ENCODE results near the gene MAN2B1. TPM values are rescaled to one million over a fixed set of nuclear protein-coding genes. Genes with fewer than 3 reads are reported as not detected.
"Not testable (repeated sequence)": the region's sequence is repeated elsewhere in the genome, so short reads cannot be mapped to it uniquely, and the experiment has no call there.

The MAN2B1 gene
- total RNA-seq, 4 donors from 2014 or later, result 63.8 to 104 (median 74.6) TPM

DNA sequence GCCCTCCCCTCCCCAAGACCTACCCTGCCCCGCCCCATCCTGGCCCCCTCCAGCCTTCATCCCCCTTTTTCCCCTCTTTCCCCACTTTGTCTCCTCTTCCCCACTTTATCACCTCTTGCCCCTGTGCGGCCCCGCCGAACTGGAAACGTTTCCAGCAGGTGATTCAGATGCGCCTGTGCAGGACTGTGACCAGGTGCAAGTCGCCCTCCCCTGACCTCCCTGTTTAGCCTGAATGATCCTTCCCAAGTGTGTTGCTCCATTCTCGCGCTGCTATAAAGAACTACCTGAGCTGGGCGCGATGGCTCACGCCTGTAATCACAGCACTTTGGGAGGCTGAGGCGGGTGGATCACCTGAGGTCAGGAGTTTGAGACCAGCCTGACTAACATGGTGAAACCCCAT is 29.9 kb downstream of the MAN2B1 start:
- ATAC-seq (ENCODE audit: low FRiP score), result no peak
- TF ChIP-seq CTCF (IDR thresholded peaks at IDR 0.05), result no peak
- no peak for DNase-seq (ENCODE audit: low spot score)

DNA sequence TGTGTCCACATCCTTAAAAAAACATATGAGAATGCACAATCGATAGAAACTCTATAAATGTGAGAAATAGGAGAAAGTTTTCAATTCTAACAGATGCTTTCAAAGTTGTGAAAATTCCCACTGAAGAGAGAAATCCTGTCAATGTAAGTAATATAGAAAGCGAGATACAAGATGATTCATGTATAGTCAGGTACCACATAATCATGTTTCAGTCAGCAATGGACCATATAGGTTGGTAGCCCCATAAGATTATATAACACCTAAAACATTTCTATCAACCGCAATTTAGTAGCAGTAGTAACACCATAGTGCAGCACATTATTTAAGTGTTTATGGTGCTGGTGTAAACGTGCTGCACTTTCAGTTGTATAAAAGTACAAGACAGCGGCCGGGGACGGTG is 37.3 kb downstream of the MAN2B1 start:
- TF ChIP-seq CTCF (IDR thresholded peaks at IDR 0.05), result no peak
- DNase-seq (ENCODE audit: low spot score) (no peak), ATAC-seq (ENCODE audit: low FRiP score) (no peak)

DNA sequence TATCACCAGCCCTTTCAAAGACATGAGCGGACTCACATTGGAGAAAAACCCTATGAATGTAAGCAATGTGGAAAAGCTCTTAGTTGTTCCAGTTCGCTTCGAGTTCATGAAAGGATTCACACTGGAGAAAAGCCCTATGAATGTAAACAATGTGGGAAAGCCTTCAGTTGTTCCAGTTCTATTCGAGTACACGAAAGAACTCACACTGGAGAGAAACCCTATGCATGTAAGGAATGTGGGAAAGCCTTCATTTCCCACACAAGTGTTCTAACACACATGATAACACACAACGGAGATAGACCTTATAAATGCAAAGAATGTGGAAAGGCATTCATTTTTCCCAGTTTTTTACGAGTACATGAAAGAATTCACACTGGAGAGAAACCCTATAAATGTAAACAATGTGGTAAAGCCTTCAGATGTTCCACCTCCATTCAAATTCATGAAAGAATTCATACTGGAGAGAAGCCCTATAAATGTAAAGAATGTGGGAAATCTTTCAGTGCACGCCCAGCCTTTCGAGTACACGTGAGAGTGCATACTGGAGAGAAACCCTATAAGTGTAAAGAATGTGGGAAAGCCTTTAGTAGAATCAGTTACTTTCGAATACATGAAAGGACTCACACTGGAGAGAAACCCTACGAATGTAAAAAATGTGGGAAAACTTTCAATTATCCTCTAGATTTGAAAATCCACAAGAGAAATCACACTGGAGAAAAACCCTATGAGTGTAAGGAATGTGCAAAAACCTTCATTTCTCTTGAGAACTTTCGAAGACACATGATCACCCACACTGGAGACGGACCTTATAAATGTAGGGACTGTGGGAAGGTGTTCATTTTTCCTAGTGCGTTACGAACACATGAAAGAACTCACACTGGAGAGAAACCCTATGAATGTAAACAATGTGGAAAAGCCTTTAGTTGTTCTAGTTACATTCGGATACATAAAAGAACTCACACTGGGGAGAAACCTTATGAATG is 38.2 kb downstream of the MAN2B1 start:
- DNase-seq (ENCODE audit: low spot score) (no peak), ATAC-seq (ENCODE audit: low FRiP score) (no peak)
- TF ChIP-seq CTCF (IDR thresholded peaks at IDR 0.05), result no peak

DNA sequence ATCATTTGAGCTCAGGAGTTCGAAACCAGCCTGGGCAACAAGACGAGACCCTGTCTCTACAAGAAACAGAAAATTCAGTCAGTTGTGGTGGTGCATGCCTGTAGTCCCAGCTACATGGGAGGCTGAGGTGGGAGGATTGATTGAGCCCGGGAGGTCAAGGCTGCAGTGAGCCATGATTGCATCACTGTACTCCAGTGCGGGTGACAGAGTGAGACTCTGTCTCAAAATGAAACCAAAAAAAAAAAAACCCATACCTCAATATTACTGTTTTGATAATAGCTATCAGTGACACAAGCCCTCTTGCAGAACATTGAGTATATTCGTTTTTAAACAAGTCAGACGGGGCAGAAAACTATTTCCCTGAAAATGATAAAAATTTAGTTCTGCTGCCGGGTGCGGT is 39.6 kb downstream of the MAN2B1 start:
- no peak for ATAC-seq (ENCODE audit: low FRiP score)
- DNase-seq (ENCODE audit: low spot score), result no peak
- TF ChIP-seq CTCF (IDR thresholded peaks at IDR 0.05), result no peak

DNA sequence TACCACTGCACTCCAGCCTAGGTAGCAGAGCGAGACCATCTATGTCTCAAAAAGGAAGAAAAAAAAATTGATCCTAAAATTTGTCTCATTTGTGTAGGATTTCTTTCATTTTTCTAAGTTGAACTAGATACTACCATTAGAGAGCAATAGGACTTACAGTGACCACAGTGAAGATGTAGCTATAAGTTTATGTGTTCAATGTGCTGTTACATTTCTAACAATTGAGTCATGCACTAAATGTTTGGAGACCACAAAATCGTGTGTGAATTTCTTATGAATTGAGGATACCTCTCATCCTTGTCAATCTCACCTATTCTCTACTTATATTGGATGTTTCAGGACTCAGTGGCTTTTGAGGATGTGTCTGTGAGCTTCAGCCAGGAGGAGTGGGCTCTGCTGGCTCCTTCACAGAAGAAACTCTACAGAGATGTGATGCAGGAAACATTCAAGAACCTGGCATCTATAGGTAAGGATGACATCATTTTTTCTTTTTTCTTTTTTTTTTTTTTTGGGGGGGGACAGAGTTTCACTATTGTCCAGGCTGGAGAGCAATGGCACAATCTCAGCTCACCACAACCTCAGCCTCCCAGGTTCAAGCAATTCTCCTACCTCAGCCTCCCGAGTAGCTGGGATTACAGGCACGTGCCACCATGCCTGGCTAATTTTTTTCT is 43.0 kb downstream of the MAN2B1 start:
- TF ChIP-seq CTCF (IDR thresholded peaks at IDR 0.05), result no peak
- ATAC-seq (ENCODE audit: low FRiP score) (no peak), DNase-seq (ENCODE audit: low spot score) (no peak)

DNA sequence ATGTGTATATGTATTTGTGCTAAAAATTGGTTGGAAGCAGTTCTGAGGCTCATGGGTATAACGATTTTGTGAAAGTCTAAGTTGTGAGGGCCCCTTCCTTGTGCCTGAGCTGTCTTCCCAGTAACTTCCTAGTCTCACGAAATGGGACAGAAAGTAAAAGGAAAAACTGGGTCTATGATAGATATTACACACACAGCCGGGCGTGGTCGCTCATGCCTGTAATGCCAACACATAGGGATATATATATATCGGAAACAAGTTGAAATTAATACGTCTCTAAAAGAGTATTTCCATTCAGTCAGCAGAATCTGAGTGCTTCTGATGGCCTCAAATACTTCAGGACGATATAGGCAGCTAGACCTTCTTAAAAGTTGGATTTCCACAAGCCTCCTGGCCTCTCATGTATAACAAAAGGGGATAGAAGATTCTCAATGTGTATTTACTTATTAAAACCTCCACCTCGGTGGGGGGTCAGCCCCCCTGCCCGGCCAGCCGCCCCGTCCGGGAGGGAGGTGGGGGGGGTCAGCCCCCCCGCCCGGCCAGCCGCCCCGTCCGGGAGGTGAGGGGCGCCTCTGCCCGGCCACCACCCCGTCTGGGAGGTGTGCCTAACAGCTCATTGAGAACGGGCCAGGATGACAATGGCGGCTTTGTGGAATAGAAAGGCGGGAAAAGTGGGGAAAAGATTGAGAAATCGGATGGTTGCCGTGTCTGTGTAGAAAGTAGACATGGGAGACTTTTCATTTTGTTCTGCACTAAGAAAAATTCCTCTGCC is 45.1 kb downstream of the MAN2B1 start:
- not testable (repeated sequence) for ATAC-seq (ENCODE audit: low FRiP score); DNase-seq (ENCODE audit: low spot score)

DNA sequence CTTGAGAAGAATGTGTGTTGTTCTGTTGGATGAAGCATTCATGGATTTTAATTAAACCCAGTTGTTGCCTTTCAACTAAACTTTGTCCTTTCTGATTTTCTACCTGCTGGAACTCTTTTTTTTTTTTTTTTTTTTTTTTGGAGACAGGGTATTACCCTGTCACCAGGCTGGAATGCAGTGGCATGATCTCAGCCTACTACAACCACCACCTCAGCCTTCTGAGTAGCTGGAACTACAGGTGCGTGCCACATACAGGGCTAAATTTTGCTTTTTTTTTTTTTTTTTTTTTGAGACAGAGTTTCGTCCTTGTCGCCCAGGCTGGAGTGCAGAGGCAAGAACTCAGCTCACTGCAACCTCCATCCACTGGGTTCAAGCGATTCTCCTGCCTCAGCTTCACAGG is 48.9 kb downstream of the MAN2B1 start:
- ATAC-seq (ENCODE audit: low FRiP score) (no peak), DNase-seq (ENCODE audit: low spot score) (no peak)
- TF ChIP-seq CTCF (IDR thresholded peaks at IDR 0.05), result no peak
